ENCODE results near the gene FAM81B. TPM values are rescaled to one million over a fixed set of nuclear protein-coding genes. Genes with fewer than 3 reads are reported as not detected.
"Not testable (repeated sequence)": the region's sequence is repeated elsewhere in the genome, so short reads cannot be mapped to it uniquely, and the experiment has no call there.

The FAM81B gene
- total RNA-seq, 2 experiments from 2014 or later = not detected

DNA sequence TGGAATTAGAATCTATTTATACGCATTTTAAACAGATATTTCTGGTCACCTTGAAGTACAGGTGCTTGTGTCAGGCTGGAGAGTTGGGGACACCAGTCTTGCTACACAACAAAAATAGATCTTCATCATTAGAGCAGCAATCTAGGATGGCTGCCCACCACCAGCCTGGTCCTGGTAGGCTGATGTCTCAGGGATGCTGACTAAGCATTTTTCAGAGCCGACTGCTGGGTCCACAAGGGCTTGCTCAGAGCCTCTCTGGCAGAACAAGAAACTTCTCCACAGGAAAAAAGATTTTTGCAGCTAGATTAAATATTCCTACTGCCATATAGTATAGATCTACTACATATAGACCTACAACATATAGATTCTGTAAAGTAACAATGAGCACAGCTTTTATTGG is 12.0 kb upstream of the FAM81B start:
- H3K9me3 Mint-ChIP-seq = no peaks in the 10 kb centered on the region
- DNase-seq = no peak
- intact Hi-C loops (cut with micrococcal nuclease) = no loop called here
- peaks cover 6% of the 10 kb centered on the region for H3K27me3 Mint-ChIP-seq (ENCODE audit: low read depth)
- peaks cover 7% of the 10 kb centered on the region for H3K4me1 Mint-ChIP-seq (ENCODE audit: low read depth)
- H3K27ac Mint-ChIP-seq = no peak overlapping the region
- H3K4me3 Mint-ChIP-seq = no peak overlapping the region
- CTCF ChIA-PET = no interaction called here
- no peaks in the 10 kb centered on the region for H3K36me3 Mint-ChIP-seq (ENCODE audit: low read depth)

DNA sequence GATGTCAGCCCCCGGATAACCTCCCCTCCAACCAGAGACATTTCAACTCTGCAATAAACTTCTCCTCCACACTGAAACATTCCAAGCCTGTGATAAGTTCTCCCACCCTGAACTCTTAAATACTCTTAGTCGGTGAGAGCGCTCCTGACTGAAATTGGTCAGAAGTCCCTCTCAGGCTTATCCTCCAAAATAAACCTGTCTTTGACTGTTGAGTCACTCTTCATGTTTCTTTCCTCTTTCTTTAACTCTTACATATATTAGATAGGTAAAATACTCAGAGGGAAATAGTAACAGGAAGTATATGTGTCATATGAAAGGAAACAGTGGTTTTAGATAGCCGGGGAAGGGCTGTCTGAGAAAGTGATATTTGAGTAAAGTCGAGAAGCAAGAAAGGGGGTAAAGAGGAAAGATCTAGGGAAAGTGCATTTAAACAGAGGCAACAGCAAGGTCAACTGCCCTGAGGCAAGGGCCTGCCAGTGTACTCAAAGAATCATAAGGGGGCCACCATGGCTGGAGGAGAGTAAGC is 11.0 kb upstream of the FAM81B start:
- H3K27ac Mint-ChIP-seq = no peak overlapping the region
- intact Hi-C loops (cut with micrococcal nuclease) = no loop called here
- H3K36me3 Mint-ChIP-seq (ENCODE audit: low read depth) = no peaks in the 10 kb centered on the region
- DNase-seq = no peak
- CTCF ChIA-PET = interaction anchor here (0.6 kb wide), 1 partner anchor 11 kb away, joined by 4 read pairs; no protein-coding TSS in a partner anchor
- no peaks in the 10 kb centered on the region for H3K9me3 Mint-ChIP-seq
- H3K4me1 Mint-ChIP-seq (ENCODE audit: low read depth) = peaks cover 7% of the 10 kb centered on the region
- no peak overlapping the region for H3K4me3 Mint-ChIP-seq
- peaks cover 6% of the 10 kb centered on the region for H3K27me3 Mint-ChIP-seq (ENCODE audit: low read depth)

DNA sequence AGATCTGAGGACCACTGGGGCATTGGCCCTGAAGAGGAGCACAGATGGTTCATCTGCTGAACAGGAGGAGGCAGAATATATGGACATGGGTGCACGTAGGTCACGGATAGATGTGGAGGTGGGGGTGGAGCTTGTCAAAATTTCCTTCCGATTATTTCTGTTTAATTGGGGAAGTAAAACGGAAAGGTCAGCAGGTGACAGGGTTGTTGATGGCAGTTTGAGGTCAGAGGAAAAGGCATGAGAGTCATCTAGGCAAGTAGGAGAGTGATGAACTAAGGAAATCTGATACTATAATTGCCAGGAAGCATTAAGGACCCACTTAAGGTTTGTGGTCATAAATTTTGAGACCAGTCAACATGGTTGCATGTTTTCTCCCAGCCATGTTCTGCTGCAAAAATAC is 8.4 kb upstream of the FAM81B start:
- CTCF ChIA-PET = no interaction called here

DNA sequence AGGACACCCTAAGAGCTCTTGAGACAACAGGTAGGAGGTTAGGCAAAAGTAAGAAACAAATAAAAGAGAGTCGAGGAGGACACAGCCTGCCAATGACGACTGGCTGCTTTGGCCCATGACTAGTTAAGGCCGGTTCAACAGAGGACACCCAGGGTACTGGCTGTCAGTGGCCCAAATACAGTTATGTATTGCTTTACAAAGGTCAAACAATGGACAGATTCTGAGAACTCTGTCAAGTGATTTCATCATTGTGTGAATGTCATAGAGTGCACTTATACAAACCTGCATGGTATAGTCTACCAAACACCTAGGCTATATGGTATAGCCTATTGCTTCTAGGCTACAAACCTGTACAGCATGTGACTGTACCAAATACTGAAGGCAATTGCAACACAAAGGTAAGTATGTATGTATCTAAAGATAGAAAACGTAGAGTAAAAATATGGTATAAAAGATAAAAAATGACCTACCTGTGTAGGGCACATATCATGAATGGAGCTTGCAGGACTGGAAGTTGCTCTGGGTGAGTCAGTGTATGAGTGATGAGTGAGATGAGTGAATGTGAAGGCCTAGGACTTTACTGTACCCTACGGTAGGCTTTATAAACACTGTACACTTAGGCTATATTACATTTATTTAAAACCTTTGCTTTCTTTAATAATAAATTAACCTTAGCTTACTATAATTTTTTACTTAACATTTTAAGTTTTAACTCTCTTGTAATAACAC is 6.5 kb upstream of the FAM81B start:
- Mint-ChIP-seq H3K27me3 (ENCODE audit: low read depth) (peaks cover 20% of the 10 kb centered on the region), H3K36me3 (ENCODE audit: low read depth) (no peaks in the 10 kb centered on the region), H3K4me1 (ENCODE audit: low read depth) (peaks cover 7% of the 10 kb centered on the region), H3K27ac (no peak overlapping the region), H3K4me3 (no peak overlapping the region), H3K9me3 (no peaks in the 10 kb centered on the region)
- intact Hi-C loops (cut with micrococcal nuclease) = no loop called here
- DNase-seq = no peak
- CTCF ChIA-PET = no interaction called here

More for the DNA sequence above, 8.4 kb upstream of the FAM81B start:
- Mint-ChIP-seq H3K36me3 (ENCODE audit: low read depth) (no peaks in the 10 kb centered on the region), H3K9me3 (no peaks in the 10 kb centered on the region), H3K4me3 (no peak overlapping the region), H3K27me3 (ENCODE audit: low read depth) (peaks cover 12% of the 10 kb centered on the region), H3K4me1 (ENCODE audit: low read depth) (peaks cover 7% of the 10 kb centered on the region), H3K27ac (no peak overlapping the region)
- no peak for DNase-seq
- intact Hi-C loops (cut with micrococcal nuclease) = no loop called here

DNA sequence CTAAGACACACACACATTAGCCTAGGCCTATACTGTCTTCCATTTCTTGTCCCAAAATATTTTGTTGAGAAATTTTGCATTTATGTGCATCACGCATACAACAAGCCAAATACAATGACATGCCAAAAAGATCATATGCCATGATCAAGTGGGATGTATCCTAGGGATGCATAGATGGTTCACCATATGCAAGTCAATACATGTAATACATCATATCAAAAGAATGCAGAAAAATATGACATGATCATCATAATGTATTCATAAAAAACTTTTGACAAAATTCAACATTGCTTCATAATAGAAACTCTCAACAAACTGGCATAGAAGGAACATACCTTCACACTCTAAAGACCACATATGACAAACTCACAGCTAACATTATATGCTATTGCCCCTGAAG is 5.8 kb upstream of the FAM81B start:
- intact Hi-C loops (cut with micrococcal nuclease) = no loop called here
- H3K27ac Mint-ChIP-seq = no peak overlapping the region
- H3K4me1 Mint-ChIP-seq (ENCODE audit: low read depth) = peaks cover 1% of the 10 kb centered on the region
- CTCF ChIA-PET = no interaction called here
- H3K9me3 Mint-ChIP-seq = no peaks in the 10 kb centered on the region
- no peak overlapping the region for H3K4me3 Mint-ChIP-seq
- DNase-seq = no peak
- peaks cover 20% of the 10 kb centered on the region for H3K27me3 Mint-ChIP-seq (ENCODE audit: low read depth)
- H3K36me3 Mint-ChIP-seq (ENCODE audit: low read depth) = no peaks in the 10 kb centered on the region

DNA sequence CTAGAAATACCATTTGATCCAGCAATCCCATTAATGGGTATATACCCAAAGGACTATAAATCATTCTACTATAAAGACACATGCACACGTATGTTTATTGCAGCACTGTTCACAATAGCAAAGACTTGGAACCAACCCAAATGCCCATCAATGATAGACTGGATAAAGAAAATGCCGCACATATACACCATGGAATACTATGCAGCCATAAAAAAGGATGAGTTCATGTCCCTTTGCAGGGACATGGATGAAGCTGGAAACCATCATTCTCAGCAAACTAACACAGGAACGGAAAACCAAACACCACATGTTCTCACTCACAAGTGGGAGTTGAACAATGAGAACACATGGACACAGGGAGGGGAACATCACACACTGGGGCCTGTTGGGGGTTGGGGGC is 799 bp downstream of the FAM81B start:
- H3K4me3 Mint-ChIP-seq; H3K27ac Mint-ChIP-seq; H3K36me3 Mint-ChIP-seq (ENCODE audit: low read depth); CTCF ChIA-PET; H3K9me3 Mint-ChIP-seq; H3K4me1 Mint-ChIP-seq (ENCODE audit: low read depth); intact Hi-C loops (cut with micrococcal nuclease); DNase-seq: not testable (repeated sequence)
- peaks cover 10% of the 10 kb centered on the region for H3K27me3 Mint-ChIP-seq (ENCODE audit: low read depth)

DNA sequence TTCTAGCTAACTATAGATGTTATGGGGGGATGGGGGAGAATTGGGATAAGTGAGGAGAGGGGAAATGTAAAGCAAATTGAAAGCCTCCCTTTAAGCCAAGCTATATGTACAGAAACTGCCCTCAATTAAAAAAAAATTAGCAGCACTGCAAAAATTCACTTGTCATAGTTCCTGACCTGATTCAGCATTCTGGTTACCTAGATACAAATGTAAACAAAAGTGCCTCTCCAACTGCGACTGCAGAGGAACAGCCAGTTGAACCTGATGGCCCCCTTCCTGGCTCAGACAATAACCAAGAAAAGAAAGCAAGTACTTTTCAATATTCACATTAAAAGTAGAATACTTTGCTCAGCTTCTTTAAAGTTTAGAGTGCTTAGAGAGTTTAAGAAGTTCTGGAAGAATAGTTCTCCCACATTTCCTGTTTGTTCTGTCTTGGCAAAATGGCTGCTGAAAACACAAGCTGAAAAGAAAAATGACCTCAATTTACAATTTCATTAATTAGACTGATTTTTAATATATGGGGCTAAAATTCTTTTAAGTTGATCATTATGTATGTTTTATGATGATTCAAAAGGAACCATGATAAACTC is 1.5 kb downstream of the FAM81B start:
- intact Hi-C loops (cut with micrococcal nuclease) = no loop called here
- no peak for DNase-seq
- Mint-ChIP-seq H3K9me3 (peaks cover 3% of the 10 kb centered on the region), H3K4me1 (ENCODE audit: low read depth) (no peaks in the 10 kb centered on the region), H3K36me3 (ENCODE audit: low read depth) (no peaks in the 10 kb centered on the region), H3K27ac (no peak overlapping the region), H3K27me3 (ENCODE audit: low read depth) (peaks cover 10% of the 10 kb centered on the region), H3K4me3 (no peak overlapping the region)
- CTCF ChIA-PET = no interaction called here

DNA sequence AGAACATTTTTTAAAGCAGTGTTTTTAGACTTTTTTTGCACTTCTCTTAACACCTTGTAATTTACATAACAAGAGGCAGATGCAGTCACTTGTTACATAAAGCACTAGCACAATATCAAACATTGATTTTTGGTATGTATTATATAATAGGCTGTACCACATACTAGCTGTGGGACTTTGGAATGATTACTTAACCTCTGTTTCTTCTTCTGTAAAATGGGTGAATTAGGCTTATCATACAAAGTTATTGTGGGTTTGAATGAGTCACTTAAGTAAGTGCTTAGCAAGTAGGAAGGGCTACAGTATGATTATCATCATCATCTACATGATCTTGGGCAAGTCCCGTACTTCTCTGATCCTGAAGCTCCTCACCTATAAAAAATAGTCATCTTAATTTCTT is 2.1 kb downstream of the FAM81B start:
- no peak for DNase-seq
- Mint-ChIP-seq H3K36me3 (ENCODE audit: low read depth) (no peaks in the 10 kb centered on the region), H3K4me1 (ENCODE audit: low read depth) (no peaks in the 10 kb centered on the region), H3K4me3 (no peak overlapping the region), H3K9me3 (peaks cover 3% of the 10 kb centered on the region), H3K27ac (no peak overlapping the region), H3K27me3 (ENCODE audit: low read depth) (peaks cover 7% of the 10 kb centered on the region)
- CTCF ChIA-PET = no interaction called here
- intact Hi-C loops (cut with micrococcal nuclease) = no loop called here

DNA sequence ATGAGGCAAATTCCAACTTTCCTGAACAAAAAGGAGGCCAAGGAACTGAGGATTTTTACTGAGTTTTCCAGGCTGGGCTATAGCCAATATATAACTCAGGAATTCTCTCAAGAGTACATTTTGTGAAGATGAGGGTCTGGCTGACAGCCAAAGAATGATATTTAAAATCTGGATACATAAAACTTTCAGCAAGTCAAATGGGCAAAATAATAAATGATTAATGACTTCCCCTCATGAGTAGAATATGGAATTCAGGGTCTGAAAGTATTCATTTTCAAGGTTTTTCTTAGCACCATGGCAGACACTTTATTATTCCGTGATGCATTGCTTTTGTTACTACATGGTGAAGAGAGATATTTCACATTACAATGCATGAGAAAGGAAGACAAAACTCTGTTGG is 7.8 kb downstream of the FAM81B start:
- no peak overlapping the region for H3K4me3 Mint-ChIP-seq
- H3K27me3 Mint-ChIP-seq (ENCODE audit: low read depth) = peaks cover 2% of the 10 kb centered on the region
- DNase-seq = no peak
- CTCF ChIA-PET = no interaction called here
- H3K36me3 Mint-ChIP-seq (ENCODE audit: low read depth) = no peaks in the 10 kb centered on the region
- no peaks in the 10 kb centered on the region for H3K9me3 Mint-ChIP-seq
- no peaks in the 10 kb centered on the region for H3K4me1 Mint-ChIP-seq (ENCODE audit: low read depth)
- intact Hi-C loops (cut with micrococcal nuclease) = no loop called here
- H3K27ac Mint-ChIP-seq = no peak overlapping the region

DNA sequence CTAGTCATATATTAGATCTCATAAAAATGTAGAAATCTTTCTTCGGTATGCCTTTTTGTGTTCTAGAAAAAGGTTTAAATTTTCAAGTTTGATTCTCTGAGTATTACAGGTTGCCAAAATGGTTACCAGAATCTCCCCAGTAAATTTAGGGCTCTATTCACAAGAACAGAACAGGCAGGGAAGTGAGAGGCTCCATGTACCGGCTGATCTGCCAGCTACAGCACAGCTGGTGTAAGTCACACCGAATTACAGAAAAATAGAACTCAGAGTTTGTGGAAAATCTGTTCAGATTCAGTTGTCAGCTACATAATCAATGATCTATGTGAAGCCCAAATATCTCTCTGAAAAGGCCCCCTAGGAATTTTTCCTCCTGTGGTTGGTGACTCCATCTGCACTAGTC is 10.5 kb downstream of the FAM81B start:
- intact Hi-C loops (cut with micrococcal nuclease) = no loop called here
- H3K4me3 Mint-ChIP-seq = no peak overlapping the region
- CTCF ChIA-PET = no interaction called here
- no peaks in the 10 kb centered on the region for H3K4me1 Mint-ChIP-seq (ENCODE audit: low read depth)
- H3K36me3 Mint-ChIP-seq (ENCODE audit: low read depth) = no peaks in the 10 kb centered on the region
- H3K27ac Mint-ChIP-seq = no peak overlapping the region
- peaks cover 11% of the 10 kb centered on the region for H3K27me3 Mint-ChIP-seq (ENCODE audit: low read depth)
- DNase-seq = no peak
- H3K9me3 Mint-ChIP-seq = no peaks in the 10 kb centered on the region

DNA sequence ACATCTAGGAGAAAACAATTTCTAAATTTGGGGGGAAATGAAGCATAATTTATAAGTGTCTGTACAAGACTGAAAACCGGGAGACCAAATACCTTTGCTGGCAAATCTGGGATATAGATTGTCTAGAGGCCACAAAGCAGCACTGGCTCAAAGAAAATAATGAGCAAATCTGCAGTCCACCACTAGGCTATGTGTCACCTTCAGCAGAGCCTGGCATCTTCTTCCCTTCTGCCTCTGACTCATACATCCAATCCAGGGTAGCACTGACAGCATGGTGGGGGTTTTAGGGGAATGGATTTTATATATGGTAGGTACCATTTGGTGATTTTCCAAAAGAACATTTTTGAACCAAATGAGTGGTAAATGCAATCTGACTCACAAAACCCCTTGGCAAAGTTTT is 12.8 kb downstream of the FAM81B start:
- no peaks in the 10 kb centered on the region for H3K9me3 Mint-ChIP-seq
- no peak overlapping the region for H3K4me3 Mint-ChIP-seq
- H3K27ac Mint-ChIP-seq = no peak overlapping the region
- no peaks in the 10 kb centered on the region for H3K36me3 Mint-ChIP-seq (ENCODE audit: low read depth)
- DNase-seq = no peak
- no peaks in the 10 kb centered on the region for H3K4me1 Mint-ChIP-seq (ENCODE audit: low read depth)
- intact Hi-C loops (cut with micrococcal nuclease) = no loop called here
- CTCF ChIA-PET = no interaction called here
- peaks cover 20% of the 10 kb centered on the region for H3K27me3 Mint-ChIP-seq (ENCODE audit: low read depth)

DNA sequence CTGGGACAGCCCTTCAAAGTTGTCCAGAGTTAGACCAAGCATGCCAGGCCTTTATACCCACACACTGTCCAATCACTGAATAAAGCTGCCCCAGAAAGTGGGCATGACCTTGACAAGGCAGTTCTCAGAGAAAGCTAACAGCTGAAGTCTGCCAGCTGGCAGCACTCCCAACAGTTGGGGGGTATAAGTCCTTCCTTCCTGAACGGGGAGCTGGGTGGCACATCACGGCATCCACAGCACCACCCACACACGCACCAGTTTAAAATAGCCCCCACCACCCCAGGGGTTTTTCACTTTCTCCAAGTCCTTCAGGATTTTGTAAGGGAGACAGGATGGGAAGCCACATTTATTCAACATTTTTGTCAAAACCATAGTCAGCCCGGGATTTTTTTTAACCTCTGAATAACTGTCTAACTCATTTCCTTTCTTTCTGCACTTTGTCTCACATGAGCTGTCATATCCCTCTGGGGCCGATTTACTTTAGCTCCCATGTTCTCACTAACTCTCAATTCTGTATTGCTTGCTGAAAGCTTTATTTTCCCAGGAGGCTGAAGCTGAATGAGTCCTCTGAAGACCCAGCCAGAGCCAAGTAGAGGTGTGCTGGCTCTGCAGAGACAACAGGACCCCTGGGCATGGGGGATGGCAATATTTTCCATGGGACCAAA is 15.4 kb downstream of the FAM81B start:
- no peak overlapping the region for H3K4me3 Mint-ChIP-seq
- no peaks in the 10 kb centered on the region for H3K9me3 Mint-ChIP-seq
- no peaks in the 10 kb centered on the region for H3K36me3 Mint-ChIP-seq (ENCODE audit: low read depth)
- no peak overlapping the region for H3K27ac Mint-ChIP-seq
- H3K4me1 Mint-ChIP-seq (ENCODE audit: low read depth) = no peaks in the 10 kb centered on the region
- no peak for DNase-seq
- intact Hi-C loops (cut with micrococcal nuclease) = no loop called here
- CTCF ChIA-PET = no interaction called here
- peaks cover 20% of the 10 kb centered on the region for H3K27me3 Mint-ChIP-seq (ENCODE audit: low read depth)

DNA sequence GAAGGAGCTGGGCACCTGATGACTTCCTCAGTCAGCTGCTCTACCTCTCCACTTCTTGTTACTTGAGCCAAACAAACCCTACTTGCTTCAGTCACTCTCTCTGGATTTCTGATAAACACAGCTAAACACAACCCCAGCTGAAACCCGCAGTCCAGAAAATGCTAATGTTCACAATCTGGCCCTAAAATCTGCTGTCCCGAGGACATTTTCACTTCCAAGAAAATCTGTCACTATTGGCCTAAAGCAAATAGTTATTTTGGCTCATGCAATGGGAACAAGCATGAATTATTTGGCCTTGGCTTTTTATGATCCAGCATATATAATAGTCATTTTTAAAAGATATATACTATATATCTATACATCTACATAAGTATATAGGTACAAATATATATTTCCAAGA is 19.1 kb downstream of the FAM81B start:
- CTCF ChIA-PET = no interaction called here
- Mint-ChIP-seq H3K27ac (no peak overlapping the region), H3K4me1 (ENCODE audit: low read depth) (no peaks in the 10 kb centered on the region), H3K36me3 (ENCODE audit: low read depth) (no peaks in the 10 kb centered on the region), H3K9me3 (no peaks in the 10 kb centered on the region), H3K4me3 (no peak overlapping the region), H3K27me3 (ENCODE audit: low read depth) (peaks cover 24% of the 10 kb centered on the region)
- intact Hi-C loops (cut with micrococcal nuclease) = no loop called here
- no peak for DNase-seq
